ENCODE results near the gene PROM1.

- TF ChIP-seq, protein P1, sequence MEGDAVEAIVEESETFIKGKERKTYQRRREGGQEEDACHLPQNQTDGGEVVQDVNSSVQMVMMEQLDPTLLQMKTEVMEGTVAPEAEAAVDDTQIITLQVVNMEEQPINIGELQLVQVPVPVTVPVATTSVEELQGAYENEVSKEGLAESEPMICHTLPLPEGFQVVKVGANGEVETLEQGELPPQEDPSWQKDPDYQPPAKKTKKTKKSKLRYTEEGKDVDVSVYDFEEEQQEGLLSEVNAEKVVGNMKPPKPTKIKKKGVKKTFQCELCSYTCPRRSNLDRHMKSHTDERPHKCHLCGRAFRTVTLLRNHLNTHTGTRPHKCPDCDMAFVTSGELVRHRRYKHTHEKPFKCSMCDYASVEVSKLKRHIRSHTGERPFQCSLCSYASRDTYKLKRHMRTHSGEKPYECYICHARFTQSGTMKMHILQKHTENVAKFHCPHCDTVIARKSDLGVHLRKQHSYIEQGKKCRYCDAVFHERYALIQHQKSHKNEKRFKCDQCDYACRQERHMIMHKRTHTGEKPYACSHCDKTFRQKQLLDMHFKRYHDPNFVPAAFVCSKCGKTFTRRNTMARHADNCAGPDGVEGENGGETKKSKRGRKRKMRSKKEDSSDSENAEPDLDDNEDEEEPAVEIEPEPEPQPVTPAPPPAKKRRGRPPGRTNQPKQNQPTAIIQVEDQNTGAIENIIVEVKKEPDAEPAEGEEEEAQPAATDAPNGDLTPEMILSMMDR (IDR thresholded peaks at IDR 0.05; ENCODE audit: low read depth, low read length, missing input control), result no peak
- TF ChIP-seq TAF1 (conservative IDR thresholded peaks at IDR 0.05), result no peak
- TF ChIP-seq MAX (IDR thresholded peaks at IDR 0.05), result no peak
- TF ChIP-seq FOXA1 (IDR thresholded peaks at IDR 0.05), result no peak
- TF ChIP-seq JUND (IDR thresholded peaks at IDR 0.05), result no peak
- no peak for TF ChIP-seq RXRA (IDR thresholded peaks at IDR 0.05)
- no peak for TF ChIP-seq GABPA (IDR thresholded peaks at IDR 0.05 in 1 of 2, conservative IDR thresholded peaks at IDR 0.05 in 1 of 2)
- TF ChIP-seq EGR1 (IDR thresholded peaks at IDR 0.05; ENCODE audit: low read depth in 2 of 2), result no peak
- TF ChIP-seq ATF3 (IDR thresholded peaks at IDR 0.05), result no peak
- no peak for TF ChIP-seq REST (IDR thresholded peaks at IDR 0.05)
- no peak for TF ChIP-seq RAD21 (IDR thresholded peaks at IDR 0.05)
- no peak for TF ChIP-seq NR2F2 (IDR thresholded peaks at IDR 0.05)
- no peak for TF ChIP-seq YY1 (IDR thresholded peaks at IDR 0.05)
- no peak for TF ChIP-seq ZBTB33 (IDR thresholded peaks at IDR 0.05)
Observed at GRCh38 chr4:15964159-15964558, 119.7 kb downstream of the PROM1 start.
